GM19452 (cell line): ENCODE data around the gene TXN2.

Source experiments
- ATAC-seq: cut with Tn5 transposase; IDR thresholded peaks from one replicate; pipeline ENCODE4 v1.9.1; 2021; ENCODE audit not compliant: unreplicated experiment

The TXN2 gene

DNA sequence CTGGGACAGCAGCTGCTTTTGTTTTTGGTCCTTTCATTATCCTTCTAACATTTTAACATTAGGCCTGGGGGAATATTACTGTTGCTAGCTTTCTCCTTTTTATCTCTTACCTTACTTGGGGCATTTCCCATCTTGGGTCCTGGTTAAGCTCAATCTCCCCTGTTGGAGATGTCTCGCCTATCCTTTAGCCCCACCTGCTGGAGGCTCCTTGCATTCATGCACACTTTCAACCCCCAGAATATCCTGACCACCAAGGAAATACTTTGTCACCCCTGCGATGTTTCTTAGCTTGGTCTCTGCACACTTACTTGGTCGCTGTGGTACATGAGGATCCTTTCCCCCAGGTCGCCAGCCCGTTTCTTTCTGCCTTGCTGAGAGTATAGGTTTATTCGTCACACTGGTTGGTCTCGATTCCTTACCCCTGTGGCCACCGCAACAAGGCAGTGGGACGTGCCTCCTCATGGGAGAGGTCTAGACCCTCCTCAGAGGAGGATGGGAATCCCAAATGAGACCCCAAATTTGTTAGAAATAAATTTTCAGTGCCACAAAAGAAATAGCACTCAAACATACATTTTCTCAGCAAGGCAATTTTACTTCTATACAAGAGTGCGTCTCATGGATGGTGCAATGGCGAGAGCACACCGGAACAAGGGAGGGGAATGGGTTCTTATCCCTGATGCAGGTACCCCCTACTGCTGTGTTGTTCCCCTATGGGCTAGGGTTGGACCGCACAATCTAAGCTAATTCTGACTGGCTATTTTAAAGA, 5.4 kb upstream of the TXN2 start:
- ATAC-seq = no peak

- no peak for ATAC-seq
Measured at GRCh38 chr22:36480941-36481392, 473 bp downstream of the TXN2 start.

DNA sequence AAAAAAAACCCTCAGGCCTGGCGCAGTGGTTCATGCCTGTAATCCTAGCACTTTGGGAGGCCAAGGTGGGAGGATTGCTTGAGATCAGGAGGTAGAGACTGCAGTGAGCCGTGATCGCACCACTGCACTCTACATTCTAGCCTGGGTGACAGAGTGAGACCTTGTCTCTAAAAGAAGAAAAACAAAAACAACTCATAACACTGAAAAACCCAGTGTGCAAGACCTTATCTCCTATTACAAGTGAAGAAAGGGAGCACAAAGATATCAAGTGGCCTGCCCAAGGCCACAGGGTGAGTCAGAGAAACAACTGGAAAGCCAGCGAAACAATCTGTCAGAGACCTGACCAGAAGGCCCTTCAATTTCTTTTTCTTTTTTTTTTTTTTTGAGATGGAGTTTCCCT, 2.5 kb downstream of the TXN2 start:
- ATAC-seq = no peak

GRCh38 chr22:36475341-36475740, 6.1 kb downstream of the TXN2 start:
- ATAC-seq = no peak

DNA sequence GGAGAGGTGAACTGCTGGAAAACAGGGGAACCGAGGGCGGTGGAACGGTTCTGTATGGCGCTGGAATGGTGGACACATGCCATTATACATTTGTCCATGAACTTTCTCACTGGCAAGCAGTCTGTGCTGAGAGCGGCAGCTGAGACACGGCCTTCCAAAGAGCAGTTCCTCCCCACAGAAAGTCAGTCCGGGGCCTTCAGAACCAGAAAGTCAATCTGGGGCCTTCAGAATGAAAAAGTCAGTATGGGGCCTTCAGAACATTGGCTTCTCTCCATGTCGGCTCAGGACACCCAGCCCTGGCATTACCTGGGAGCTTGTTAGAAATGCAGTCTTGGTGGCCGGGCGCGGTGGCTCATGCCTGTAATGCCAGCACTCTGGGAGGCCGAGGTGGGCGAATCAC, 8.8 kb downstream of the TXN2 start:
- ATAC-seq = no peak

GRCh38 chr22:36471341-36471821, 10.1 kb downstream of the TXN2 start:
- ATAC-seq = no peak

GRCh38 chr22:36470994-36471331, 10.5 kb downstream of the TXN2 start:
- ATAC-seq = no peak

GRCh38 chr22:36470162-36470993, 11.1 kb downstream of the TXN2 start:
- ATAC-seq = no peak

DNA sequence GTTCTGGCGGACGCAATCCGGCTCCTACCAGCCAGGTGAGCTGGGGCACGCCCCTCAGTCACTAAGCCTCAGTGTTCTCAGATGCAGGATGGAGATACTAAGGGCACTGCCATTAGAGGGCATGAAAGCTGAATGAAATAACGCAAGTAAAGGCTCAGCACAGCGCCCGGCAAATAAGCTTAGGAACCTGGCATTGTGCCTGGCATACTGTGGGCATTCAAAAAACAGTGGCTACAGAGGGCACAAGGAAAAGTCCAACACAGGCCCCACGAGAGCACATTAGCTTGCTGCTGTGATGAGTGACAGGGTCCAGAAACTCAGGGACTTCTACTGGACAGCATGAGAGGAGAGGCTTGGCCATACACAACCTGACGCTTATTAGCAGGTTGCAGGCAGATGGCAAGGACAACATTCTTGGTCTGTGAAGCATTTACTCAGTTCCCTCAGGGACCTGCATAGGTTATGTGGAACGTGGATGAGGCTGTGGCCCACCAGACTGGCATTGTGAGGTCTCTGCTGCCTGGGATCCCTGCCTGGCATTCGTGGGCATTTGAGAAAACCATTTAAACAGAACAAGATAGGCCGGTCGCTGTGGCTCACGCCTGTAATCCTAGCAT, 12.2 kb downstream of the TXN2 start:
- ATAC-seq = no peak

DNA sequence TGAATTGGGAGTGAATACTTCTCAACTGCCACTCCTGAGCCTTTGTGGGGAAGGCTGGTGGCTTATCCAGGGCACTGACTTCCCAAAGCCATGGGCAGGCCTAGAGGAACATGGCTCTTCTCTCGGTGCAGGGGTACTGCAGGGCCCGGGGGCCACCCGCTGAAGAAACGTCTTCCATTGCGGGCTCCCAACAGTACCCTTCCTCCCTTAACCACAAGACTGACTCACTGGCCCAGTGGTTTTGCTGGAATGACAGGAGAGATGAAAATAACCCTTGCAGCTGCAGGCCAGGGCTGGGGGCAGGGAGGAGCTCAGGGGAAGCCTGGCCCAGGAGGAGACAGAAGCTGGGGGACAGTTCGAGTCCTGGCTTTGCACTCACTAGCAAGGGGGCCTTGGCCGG, 13.5 kb downstream of the TXN2 start:
- no peak for ATAC-seq

- no peak for ATAC-seq
Measured at GRCh38 chr22:36467042-36467810, 14.2 kb downstream of the TXN2 start.

GRCh38 chr22:36466258-36466657, 15.2 kb downstream of the TXN2 start:
- ATAC-seq = no peak

- ATAC-seq = no peak
Measured at GRCh38 chr22:36465232-36466021, 16.0 kb downstream of the TXN2 start.

DNA sequence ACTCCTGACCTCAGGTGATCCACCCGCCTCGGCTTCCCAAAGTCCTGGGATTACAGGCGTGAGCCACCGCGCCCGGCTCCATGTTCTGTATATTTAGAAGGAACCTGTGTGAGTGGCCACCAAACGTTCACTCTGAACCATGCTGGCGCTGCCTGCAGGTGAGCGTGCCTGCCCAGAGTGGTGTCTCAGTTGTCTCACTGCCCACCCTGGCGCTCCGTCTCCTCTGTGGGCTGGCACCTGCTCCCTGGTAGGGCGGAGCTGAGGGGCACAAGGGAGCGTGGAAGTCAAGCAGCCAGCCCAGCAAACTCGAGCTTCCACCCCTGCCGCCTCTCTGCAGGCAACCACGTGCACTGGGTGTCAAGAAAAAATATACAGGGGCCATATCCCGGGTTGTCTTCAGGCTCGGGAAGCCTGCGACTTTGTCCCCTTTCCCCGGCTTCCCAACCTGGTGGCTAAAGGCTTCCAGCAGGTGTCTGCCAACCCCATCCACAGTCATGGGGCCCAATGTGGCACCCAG, 16.7 kb downstream of the TXN2 start:
- ATAC-seq = no peak

DNA sequence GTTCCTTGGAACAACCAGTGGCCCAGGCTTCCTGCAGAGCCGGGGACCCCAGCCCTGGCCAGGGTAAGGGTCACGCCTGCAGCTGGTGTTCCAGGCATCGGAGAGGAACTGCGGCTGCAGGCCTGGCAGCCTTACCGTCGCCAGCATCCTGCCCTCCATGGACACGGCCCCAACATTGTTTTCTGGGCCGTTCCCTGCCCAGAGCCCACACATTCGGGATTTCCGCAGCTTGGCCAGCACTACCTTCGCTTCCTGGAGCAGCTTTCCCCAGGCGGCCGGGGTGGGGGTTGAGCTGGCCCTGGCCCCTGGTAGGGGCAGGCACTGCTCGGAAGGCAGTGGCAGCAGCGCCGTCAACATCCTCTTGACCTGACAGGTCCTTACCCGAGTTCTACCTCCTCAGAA, 17.7 kb downstream of the TXN2 start:
- ATAC-seq = no peak

GRCh38 chr22:36461665-36462649, 19.5 kb downstream of the TXN2 start:
- no peak for ATAC-seq

- ATAC-seq = no peak
Measured at GRCh38 chr22:36460202-36460601, 21.2 kb downstream of the TXN2 start.

- no peak for ATAC-seq
Measured at GRCh38 chr22:36457688-36458450, 23.6 kb downstream of the TXN2 start.
